Measurements from ENCODE around the gene ST8SIA2. TPM values are rescaled to one million over a fixed set of nuclear protein-coding genes. Genes with fewer than 3 reads are reported as not detected.

The ST8SIA2 gene
- total RNA-seq, 4 donors from 2014 or later = not detected

DNA sequence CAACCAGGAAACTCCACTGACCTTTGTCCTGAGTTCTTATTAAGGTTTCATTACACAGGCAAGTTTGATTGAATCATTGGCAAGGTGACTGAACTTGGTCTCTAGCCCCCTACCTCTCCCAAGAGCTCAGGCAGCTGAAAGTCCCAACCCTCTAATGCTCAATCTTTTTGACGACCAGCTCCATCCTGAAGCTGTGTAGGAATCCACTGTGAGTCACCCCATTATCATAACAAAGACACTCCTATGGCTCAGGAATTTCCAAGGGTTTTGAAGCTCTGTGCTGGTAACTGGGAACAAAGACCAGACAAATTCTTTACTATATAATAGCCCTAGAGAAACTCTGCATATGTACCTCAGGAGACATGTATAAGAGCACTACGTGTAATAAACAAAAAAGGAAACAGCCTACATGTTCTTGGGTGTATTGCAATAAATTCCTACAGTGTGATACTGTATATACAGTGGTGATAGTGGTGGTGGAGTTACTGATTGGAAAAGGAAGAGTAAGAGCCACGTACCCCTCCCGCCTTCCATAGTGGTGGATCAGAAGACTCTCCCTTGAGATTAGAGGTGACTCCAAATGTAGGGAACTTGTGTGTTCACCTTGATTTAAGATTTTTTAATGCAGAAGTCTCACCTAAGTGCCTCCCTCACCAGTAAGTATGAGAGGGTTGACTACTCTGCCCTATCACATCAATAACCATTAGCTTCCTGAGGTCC is 116.6 kb downstream of the ST8SIA2 start:
- Histone ChIP-seq H3K9me3 (peaks cover 0 to 9% (median 0%) of the 10 kb centered on the region in 3 donors), H3K4me3 (no peak overlapping the region), H3K27me3 (no peaks in the 10 kb centered on the region), H3K27ac (no peak overlapping the region), H3K36me3 (no peaks in the 10 kb centered on the region), H3K4me1 (no peaks in the 10 kb centered on the region)
- WGBS, 2 donors (ENCODE audit: low coverage in 1 of 2) = 59 to 75% methylated on average over 4 of the region's 4 CpGs
- ATAC-seq = no peak
- TF ChIP-seq, protein P1, sequence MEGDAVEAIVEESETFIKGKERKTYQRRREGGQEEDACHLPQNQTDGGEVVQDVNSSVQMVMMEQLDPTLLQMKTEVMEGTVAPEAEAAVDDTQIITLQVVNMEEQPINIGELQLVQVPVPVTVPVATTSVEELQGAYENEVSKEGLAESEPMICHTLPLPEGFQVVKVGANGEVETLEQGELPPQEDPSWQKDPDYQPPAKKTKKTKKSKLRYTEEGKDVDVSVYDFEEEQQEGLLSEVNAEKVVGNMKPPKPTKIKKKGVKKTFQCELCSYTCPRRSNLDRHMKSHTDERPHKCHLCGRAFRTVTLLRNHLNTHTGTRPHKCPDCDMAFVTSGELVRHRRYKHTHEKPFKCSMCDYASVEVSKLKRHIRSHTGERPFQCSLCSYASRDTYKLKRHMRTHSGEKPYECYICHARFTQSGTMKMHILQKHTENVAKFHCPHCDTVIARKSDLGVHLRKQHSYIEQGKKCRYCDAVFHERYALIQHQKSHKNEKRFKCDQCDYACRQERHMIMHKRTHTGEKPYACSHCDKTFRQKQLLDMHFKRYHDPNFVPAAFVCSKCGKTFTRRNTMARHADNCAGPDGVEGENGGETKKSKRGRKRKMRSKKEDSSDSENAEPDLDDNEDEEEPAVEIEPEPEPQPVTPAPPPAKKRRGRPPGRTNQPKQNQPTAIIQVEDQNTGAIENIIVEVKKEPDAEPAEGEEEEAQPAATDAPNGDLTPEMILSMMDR (IDR thresholded peaks at IDR 0.05) = no peak
- no peak for TF ChIP-seq POLR2AphosphoS5 (IDR thresholded peaks at IDR 0.05)

Small RNAs within 50 kb of the gene (small RNA-seq; reads per million reads assigned to genes)
- gene RF01233 = 0 reads per million in 4 donors

Data from gastroesophageal sphincter (tissue), 4 donors.